Sigmoid colon (tissue), 7 donors: Measurements from ENCODE around the gene SP6. TPM values are rescaled to one million over a fixed set of nuclear protein-coding genes. Genes with fewer than 3 reads are reported as not detected.

Source experiments
- DNase-seq: peaks from one replicate; pipeline ENCODE4 v3.0.0-alpha.2; 2019
- H3K27ac ChIP-seq, 4 donors: fragments of 200-600 bp; sonication (generic); one replicate each; pipeline ENCODE4 v1.5.1; 2016 to 2019; ENCODE audit warnings: mild to moderate bottlenecking in 1 of 4
- H3K27me3 ChIP-seq, 3 donors: fragments of 200-600 bp; sonication (generic); one replicate each; pipeline ENCODE4 v1.5.1; 2019; ENCODE audit warnings: mild to moderate bottlenecking in 1 of 3
- H3K36me3 ChIP-seq, 4 donors: fragments of 200-600 bp; sonication (generic); one replicate each; pipeline ENCODE4 v1.5.1; 2016 to 2019
- H3K4me1 ChIP-seq, 4 donors: fragments of 200-600 bp; sonication (generic); one replicate each; pipeline ENCODE4 v1.5.1; 2017 to 2019
- H3K4me3 ChIP-seq, 4 donors: fragments of 200-600 bp; sonication (generic); one replicate each; pipeline ENCODE4 v1.5.1; 2017 to 2019; ENCODE audit warnings: mild to moderate bottlenecking in 2 of 4, moderate library complexity in 1 of 4
- H3K9me3 ChIP-seq, 4 donors: fragments of 200-600 bp in 3 of 4; sonication (generic) in 3 of 4; one replicate each; pipeline versions ENCODE4 v1.5.1 to v1.6.1; 2013 to 2019
- CTCF ChIP-seq, 4 experiments: fragments of 450-650 bp in 3 of 4; fragments of 200-600 bp in 1 of 4; IDR thresholded peaks; one replicate each; pipeline ENCODE4 v1.5.1; 2016 to 2019; ENCODE audit warnings: antibody characterized with exemption in 4 of 4, mild to moderate bottlenecking in 3 of 4, moderate library complexity in 2 of 4
- EP300 ChIP-seq, 4 donors: sonication (generic); formaldehyde crosslinking; IDR thresholded peaks; one replicate each; pipeline ENCODE4 v1.6.1; 2017; ENCODE audit warnings: antibody characterized with exemption in 4 of 4
- POLR2A ChIP-seq, 2 donors: fragments of 450-650 bp; IDR thresholded peaks; one replicate each; pipeline ENCODE4 v1.6.1; 2016; ENCODE audit warnings: antibody characterized with exemption in 2 of 2, mild to moderate bottlenecking in 2 of 2, moderate library complexity in 2 of 2
- POLR2AphosphoS5 ChIP-seq, 4 donors: sonication (generic); formaldehyde crosslinking; IDR thresholded peaks; one replicate each; pipeline ENCODE4 v1.6.1; 2017; ENCODE audit warnings: antibody characterized with exemption in 4 of 4
- WGBS, 2 donors: extraction: QIAGEN DNeasy Blood & Tissue Kit; methylation state at CpG; one replicate each; pipeline ENCODE4 v1.1.7; 2013; 5-methylcytosine and 5-hydroxymethylcytosine counted together
- intact Hi-C: fragments of 100-400 bp; cut with DNase I; formaldehyde crosslinking; loops from one replicate; pipeline ENCODE4 v1.15.1; 2023
- polyA plus RNA-seq, 3 donors: library from polyadenylated mRNA; stranded (reverse); fragments of 200-250 nt; gene quantifications; one replicate each; pipeline ENCODE4 v1.2.3, GENCODE V29; 2013
- total RNA-seq, 4 donors: library from RNA; depleted of rRNA; stranded (reverse); fragments of >200 nt; gene quantifications; one replicate each; pipeline ENCODE4 v1.1.0, GENCODE V29; 2016
- donor health status: healthy with polysubstance abuse.
- donor health status: Bipolar disorder and iron deficiency.
- donor health status: healthy.

Gene SP6
- total and polyA plus RNA-seq, 7 donors: 0.16 to 18.8 (median 2.3) TPM; not detected in 3

GRCh38 chr17:47882247-47882646, 31.3 kb upstream of the SP6 start:
- 6 to 28% methylated on average over 7 of the region's 7 CpGs for WGBS, 2 donors
- H3K4me1 ChIP-seq: peaks cover 0 to 8% (median 0%) of the 10 kb centered on the region in 4 donors
- H3K4me3 ChIP-seq: peak overlapping the region in 2 of 4 donors; percentile 10 to 19
- H3K27me3 ChIP-seq: peaks cover 0 to 18% (median 7%) of the 10 kb centered on the region in 3 donors
- intact Hi-C loops: no loop called here
- no peaks in the 10 kb centered on the region for H3K36me3 ChIP-seq
- DNase-seq: no peak
- no peak for TF ChIP-seq CTCF (IDR thresholded peaks at IDR 0.05)
- TF ChIP-seq POLR2AphosphoS5 (IDR thresholded peaks at IDR 0.05): no peak
- TF ChIP-seq EP300 (IDR thresholded peaks at IDR 0.05): no peak
- no peak for TF ChIP-seq POLR2A (IDR thresholded peaks at IDR 0.05)
- H3K27ac ChIP-seq: peak overlapping the region in 2 of 4 donors; percentile 25 to 40
- H3K9me3 ChIP-seq: no peaks in the 10 kb centered on the region

- no peak overlapping the region for H3K4me3 ChIP-seq
- DNase-seq: no peak
- peaks cover 0 to 33% (median 20%) of the 10 kb centered on the region in 3 donors for H3K27me3 ChIP-seq
- H3K9me3 ChIP-seq: no peaks in the 10 kb centered on the region
- 83 to 86% methylated on average over 8 of the region's 8 CpGs for WGBS, 2 donors
- intact Hi-C loops: no loop called here
- H3K27ac ChIP-seq: no peak overlapping the region
- TF ChIP-seq POLR2A (IDR thresholded peaks at IDR 0.05) (no peak), CTCF (IDR thresholded peaks at IDR 0.05) (no peak), POLR2AphosphoS5 (IDR thresholded peaks at IDR 0.05) (no peak), EP300 (IDR thresholded peaks at IDR 0.05) (no peak)
- H3K4me1 ChIP-seq: peaks cover 0 to 8% (median 0%) of the 10 kb centered on the region in 4 donors
- no peaks in the 10 kb centered on the region for H3K36me3 ChIP-seq
These were observed 29.0 kb upstream of the SP6 start for GRCh38 chr17:47879776-47880454.

GRCh38 chr17:47879028-47879585, 28.1 kb upstream of the SP6 start:
- intact Hi-C loops: no loop called here
- H3K4me1 ChIP-seq: peaks cover 0 to 8% (median 0%) of the 10 kb centered on the region in 4 donors
- no peak for TF ChIP-seq POLR2AphosphoS5 (IDR thresholded peaks at IDR 0.05)
- TF ChIP-seq EP300 (IDR thresholded peaks at IDR 0.05): no peak
- no peak for TF ChIP-seq CTCF (IDR thresholded peaks at IDR 0.05)
- TF ChIP-seq POLR2A (IDR thresholded peaks at IDR 0.05): no peak
- DNase-seq: no peak
- no peak overlapping the region for H3K4me3 ChIP-seq
- H3K9me3 ChIP-seq: no peaks in the 10 kb centered on the region
- WGBS, 2 donors: 67 to 86% methylated on average over 2 of the region's 2 CpGs
- H3K36me3 ChIP-seq: no peaks in the 10 kb centered on the region
- peaks cover 0 to 34% (median 21%) of the 10 kb centered on the region in 3 donors for H3K27me3 ChIP-seq
- H3K27ac ChIP-seq: no peak overlapping the region

- Histone ChIP-seq H3K27me3 (peaks cover 0 to 33% (median 23%) of the 10 kb centered on the region in 3 donors), H3K27ac (no peak overlapping the region), H3K9me3 (no peaks in the 10 kb centered on the region), H3K4me1 (peaks cover 0 to 8% (median 0%) of the 10 kb centered on the region in 4 donors), H3K4me3 (no peak overlapping the region), H3K36me3 (no peaks in the 10 kb centered on the region)
- 76 to 79% methylated on average over 10 of the region's 10 CpGs for WGBS, 2 donors
- intact Hi-C loops: no loop called here
- no peak for TF ChIP-seq POLR2A (IDR thresholded peaks at IDR 0.05)
- no peak for TF ChIP-seq CTCF (IDR thresholded peaks at IDR 0.05)
- no peak for TF ChIP-seq POLR2AphosphoS5 (IDR thresholded peaks at IDR 0.05)
- no peak for TF ChIP-seq EP300 (IDR thresholded peaks at IDR 0.05)
- DNase-seq: no peak
These were observed 27.5 kb upstream of the SP6 start for GRCh38 chr17:47878203-47879027.
